Trophoblast cell (in vitro differentiated cells and primary cell): ENCODE measurements around the gene PSMC6. TPM values are rescaled to one million over a fixed set of nuclear protein-coding genes. Genes with fewer than 3 reads are reported as not detected.

Experiments
- DNase-seq, 2 donors: peaks; one replicate each; pipeline ENCODE4 v3.0.0-alpha.2; 2016
- H2AFZ ChIP-seq: 2 replicates; pipeline ENCODE4 v1.6.1; 2013; ENCODE audit warnings: low read length, moderate library complexity, mild to moderate bottlenecking; ENCODE audit not compliant: insufficient read depth, poor library complexity
- H2AK5ac ChIP-seq: 2 replicates; pipeline ENCODE4 v1.6.1; 2013; ENCODE audit warnings: mild to moderate bottlenecking, low read length
- H2BK120ac ChIP-seq: 2 replicates; pipeline ENCODE4 v1.6.1; 2013; ENCODE audit warnings: low read length, mild to moderate bottlenecking, moderate library complexity; ENCODE audit not compliant: insufficient read depth, poor library complexity
- H2BK12ac ChIP-seq: 2 replicates; pipeline ENCODE4 v1.6.1; 2013; ENCODE audit warnings: mild to moderate bottlenecking, low read length, moderate library complexity
- H2BK5ac ChIP-seq: 2 replicates; pipeline ENCODE4 v1.6.1; 2013; ENCODE audit warnings: low read length, low read depth, moderate library complexity, mild to moderate bottlenecking; ENCODE audit not compliant: poor library complexity
- H3K14ac ChIP-seq: 2 replicates; pipeline ENCODE4 v1.6.1; 2013; ENCODE audit warnings: mild to moderate bottlenecking, low read length
- H3K18ac ChIP-seq: 2 replicates; pipeline ENCODE4 v1.6.1; 2013; ENCODE audit warnings: mild to moderate bottlenecking, low read length
- H3K23ac ChIP-seq: 2 replicates; pipeline ENCODE4 v1.6.1; 2013; ENCODE audit warnings: low read length
- H3K27ac ChIP-seq: 2 replicates; pipeline ENCODE4 v1.5.1; 2013; ENCODE audit warnings: low read depth, mild to moderate bottlenecking, inconsistent platforms, low read length, moderate library complexity
- H3K27me3 ChIP-seq: 2 replicates; pipeline ENCODE4 v1.6.1; 2013; ENCODE audit warnings: inconsistent platforms, mild to moderate bottlenecking, low read length, moderate library complexity; ENCODE audit not compliant: insufficient read depth
- H3K36me3 ChIP-seq, 2 experiments: 1 replicate in 1 of 2; 2 replicates in 1 of 2; pipeline ENCODE4 v1.6.1; 2013; ENCODE audit warnings: low read length in 2 of 2, mild to moderate bottlenecking in 2 of 2, moderate library complexity in 1 of 2; ENCODE audit not compliant: insufficient read depth in 2 of 2, control insufficient read depth in 1 of 2
- H3K4ac ChIP-seq: 2 replicates; pipeline ENCODE4 v1.6.1; 2013; ENCODE audit warnings: low read depth, mild to moderate bottlenecking, low read length, moderate library complexity
- H3K4me1 ChIP-seq, 2 experiments: 1 replicate in 1 of 2; 2 replicates in 1 of 2; pipeline ENCODE4 v1.6.1; 2013; ENCODE audit warnings: low read length in 2 of 2, mild to moderate bottlenecking in 2 of 2, moderate library complexity in 1 of 2; ENCODE audit not compliant: insufficient read depth in 2 of 2, control insufficient read depth in 1 of 2
- H3K4me2 ChIP-seq: 2 replicates; pipeline ENCODE4 v1.6.1; 2013; ENCODE audit warnings: inconsistent platforms, mild to moderate bottlenecking, low read length, moderate library complexity
- H3K4me3 ChIP-seq: 2 replicates; pipeline ENCODE4 v1.5.1; 2013; ENCODE audit warnings: mild to moderate bottlenecking, low read depth, low read length, inconsistent platforms
- H3K79me1 ChIP-seq: one replicate; pipeline ENCODE4 v1.6.1; 2013; ENCODE audit warnings: low read length
- H3K79me2 ChIP-seq: 2 replicates; pipeline ENCODE4 v1.6.1; 2013; ENCODE audit warnings: low read length, mild to moderate bottlenecking; ENCODE audit not compliant: control insufficient read depth, insufficient read depth, poor library complexity
- H3K9ac ChIP-seq: 2 replicates; pipeline ENCODE4 v1.6.1; 2013; ENCODE audit warnings: mild to moderate bottlenecking, low read length
- H3K9me3 ChIP-seq: 2 replicates; pipeline ENCODE4 v1.6.1; 2013; ENCODE audit warnings: low read depth, mild to moderate bottlenecking, control low read depth, inconsistent platforms, low read length; ENCODE audit not compliant: insufficient read depth
- H4K12ac ChIP-seq: 2 replicates; pipeline ENCODE4 v1.6.1; 2013; ENCODE audit warnings: low read depth, mild to moderate bottlenecking, low read length, moderate library complexity
- H4K8ac ChIP-seq: 2 replicates; pipeline ENCODE4 v1.6.1; 2013; ENCODE audit warnings: low read depth, mild to moderate bottlenecking, low read length, moderate library complexity
- H4K91ac ChIP-seq: one replicate; pipeline ENCODE4 v1.6.1; 2013; ENCODE audit warnings: low read depth, mild to moderate bottlenecking, low read length, moderate library complexity
- WGBS: extraction: QIAGEN DNeasy Blood & Tissue Kit; methylation state at CpG from one replicate; pipeline ENCODE4 v1.1.7; 2013; ENCODE audit warnings: missing lambda C conversion rate; ENCODE audit not compliant: insufficient read length, insufficient coverage; ENCODE audit errors: extremely low coverage; 5-methylcytosine and 5-hydroxymethylcytosine counted together
- polyA plus RNA-seq: library from polyadenylated mRNA; stranded (reverse); fragments of 200-250 nt; gene quantifications from 2 replicates; pipeline ENCODE4 v1.2.3, GENCODE V29; 2013

PSMC6 gene
- 85.0 and 90.7 TPM in 2 replicates for polyA plus RNA-seq

GRCh38 chr14:52706724-52707706 lies at the start of gene PSMC6:
Gene PSMC6 (plus strand): TSS chr14:52707200. CDS start chr14:52707220, 20 bp downstream.
- peak within 1 kb of the TSS; percentile 18 for H2BK120ac ChIP-seq
- H3K27me3 ChIP-seq: no peaks in the 10 kb centered on the region
- peak within 1 kb of the TSS; percentile 77 for H3K9ac ChIP-seq
- H3K14ac ChIP-seq: peak within 1 kb of the TSS; percentile 85
- no peaks in the 10 kb centered on the region for H3K9me3 ChIP-seq
- peak within 1 kb of the TSS; percentile 78 for H3K18ac ChIP-seq
- no peak within 1 kb of the TSS for H3K23ac ChIP-seq
- peaks cover 2 to 3% of the 10 kb centered on the region in 2 experiments for H3K36me3 ChIP-seq
- no CpG with 5 or more reads among the region's 43 CpGs for WGBS
- peak within 1 kb of the TSS; percentile 71 for H2AK5ac ChIP-seq
- peak within 1 kb of the TSS; percentile 99 for H3K4ac ChIP-seq
- H3K27ac ChIP-seq: peak within 1 kb of the TSS; percentile 71
- H3K79me1 ChIP-seq: peaks cover 8% of the 10 kb centered on the region
- H4K91ac ChIP-seq: peak within 1 kb of the TSS; percentile 69
- peaks cover 6% of the 10 kb centered on the region for H3K79me2 ChIP-seq
- H4K12ac ChIP-seq: peak within 1 kb of the TSS; percentile 96
- H4K8ac ChIP-seq: peak within 1 kb of the TSS; percentile 97
- H3K4me2 ChIP-seq: peak within 1 kb of the TSS; percentile 74
- peak within 1 kb of the TSS; percentile 92 for H2BK5ac ChIP-seq
- no peak within 1 kb of the TSS for H2BK12ac ChIP-seq
- peak; percentile 91 to 95 for DNase-seq
- peak within 1 kb of the TSS; percentile 99 for H2AFZ ChIP-seq
- peaks cover 0 to 2% of the 10 kb centered on the region in 2 experiments for H3K4me1 ChIP-seq
- peak within 1 kb of the TSS; percentile 82 for H3K4me3 ChIP-seq

GRCh38 chr14:52660325-52660724 lies 46.7 kb upstream of the PSMC6 start:
- Histone ChIP-seq H3K36me3 (no peaks in the 10 kb centered on the region), H4K91ac (no peak overlapping the region), H2BK120ac (no peak overlapping the region), H3K23ac (no peak overlapping the region), H3K4ac (no peak overlapping the region), H3K79me2 (no peaks in the 10 kb centered on the region), H2BK5ac (no peak overlapping the region), H3K4me1 (no peaks in the 10 kb centered on the region), H3K9ac (no peak overlapping the region), H3K9me3 (no peaks in the 10 kb centered on the region), H3K27me3 (no peaks in the 10 kb centered on the region), H3K27ac (no peak overlapping the region), H3K14ac (no peak overlapping the region), H2AK5ac (no peak overlapping the region), H4K8ac (no peak overlapping the region), H3K18ac (no peak overlapping the region), H2BK12ac (no peak overlapping the region), H3K4me3 (no peak overlapping the region), H4K12ac (no peak overlapping the region), H2AFZ (no peak overlapping the region), H3K4me2 (no peak overlapping the region), H3K79me1 (no peaks in the 10 kb centered on the region)
- DNase-seq: no peak

GRCh38 chr14:52660832-52661231 lies 46.2 kb upstream of the PSMC6 start:
- no peak overlapping the region for H3K27ac ChIP-seq
- DNase-seq: no peak
- H3K36me3 ChIP-seq: no peaks in the 10 kb centered on the region
- H3K4me3 ChIP-seq: no peak overlapping the region
- H3K79me1 ChIP-seq: no peaks in the 10 kb centered on the region
- no peak overlapping the region for H4K8ac ChIP-seq
- H3K9ac ChIP-seq: no peak overlapping the region
- no peak overlapping the region for H4K91ac ChIP-seq
- H3K4me2 ChIP-seq: no peak overlapping the region
- no peaks in the 10 kb centered on the region for H3K4me1 ChIP-seq
- no peak overlapping the region for H2AK5ac ChIP-seq
- H2BK12ac ChIP-seq: no peak overlapping the region
- H3K27me3 ChIP-seq: no peaks in the 10 kb centered on the region
- no peak overlapping the region for H3K14ac ChIP-seq
- H3K18ac ChIP-seq: no peak overlapping the region
- no peak overlapping the region for H2BK120ac ChIP-seq
- no peaks in the 10 kb centered on the region for H3K9me3 ChIP-seq
- no peak overlapping the region for H3K4ac ChIP-seq
- H3K79me2 ChIP-seq: no peaks in the 10 kb centered on the region
- WGBS: no CpG with 5 or more reads among the region's 1 CpG
- no peak overlapping the region for H3K23ac ChIP-seq
- H2AFZ ChIP-seq: no peak overlapping the region
- no peak overlapping the region for H4K12ac ChIP-seq
- no peak overlapping the region for H2BK5ac ChIP-seq

GRCh38 chr14:52661314-52661713 lies 45.7 kb upstream of the PSMC6 start:
- H3K79me1 ChIP-seq: no peaks in the 10 kb centered on the region
- H2BK5ac ChIP-seq: no peak overlapping the region
- no peak overlapping the region for H4K12ac ChIP-seq
- no peaks in the 10 kb centered on the region for H3K27me3 ChIP-seq
- no peaks in the 10 kb centered on the region for H3K9me3 ChIP-seq
- no peak overlapping the region for H2BK12ac ChIP-seq
- no peak overlapping the region for H4K8ac ChIP-seq
- H2BK120ac ChIP-seq: no peak overlapping the region
- no peak for DNase-seq
- H3K4me2 ChIP-seq: no peak overlapping the region
- H3K36me3 ChIP-seq: no peaks in the 10 kb centered on the region
- H3K4me1 ChIP-seq: no peaks in the 10 kb centered on the region
- H3K79me2 ChIP-seq: no peaks in the 10 kb centered on the region
- no peak overlapping the region for H3K14ac ChIP-seq
- no peak overlapping the region for H3K4me3 ChIP-seq
- no peak overlapping the region for H3K23ac ChIP-seq
- H3K18ac ChIP-seq: no peak overlapping the region
- H3K9ac ChIP-seq: no peak overlapping the region
- H4K91ac ChIP-seq: no peak overlapping the region
- no peak overlapping the region for H3K27ac ChIP-seq
- H2AFZ ChIP-seq: no peak overlapping the region
- no peak overlapping the region for H2AK5ac ChIP-seq
- no peak overlapping the region for H3K4ac ChIP-seq
- no CpG with 5 or more reads among the region's 2 CpGs for WGBS
